Urinary bladder (tissue), 4 donors: ENCODE results near the gene C1QTNF9. TPM values are rescaled to one million over a fixed set of nuclear protein-coding genes. Genes with fewer than 3 reads are reported as not detected.

Experiments used
- DNase-seq: peaks from one replicate; pipeline ENCODE4 v3.0.0-alpha.2; 2015; ENCODE audit errors: extremely low spot score
- H3K27ac ChIP-seq: one replicate; pipeline ENCODE4 v1.5.1; 2013; ENCODE audit warnings: low read depth, mild to moderate bottlenecking, moderate library complexity
- H3K36me3 ChIP-seq: one replicate; pipeline ENCODE4 v1.6.1; 2013; ENCODE audit warnings: mild to moderate bottlenecking, moderate library complexity; ENCODE audit not compliant: insufficient read depth
- H3K4me1 ChIP-seq: one replicate; pipeline ENCODE4 v1.6.1; 2013; ENCODE audit warnings: mild to moderate bottlenecking, moderate library complexity; ENCODE audit not compliant: insufficient read depth
- H3K4me3 ChIP-seq: one replicate; pipeline ENCODE4 v1.5.1; 2013; ENCODE audit warnings: low read depth, low read length
- WGBS: extraction: QIAGEN DNeasy Blood & Tissue Kit; methylation state at CpG from one replicate; pipeline ENCODE4 v1.1.7; 2013; 5-methylcytosine and 5-hydroxymethylcytosine counted together
- polyA plus RNA-seq: library from polyadenylated mRNA; stranded (reverse); fragments of 200-250 nt; gene quantifications from one replicate; pipeline ENCODE4 v1.2.3, GENCODE V29; 2013
- total RNA-seq: library from RNA; depleted of rRNA; stranded (reverse); fragments of >200 nt; gene quantifications from one replicate; pipeline ENCODE4 v1.2.3, GENCODE V29; 2014
- donor health status: healthy with polysubstance abuse.
- donor health status: healthy.

Gene C1QTNF9
- total and polyA plus RNA-seq, 2 donors, result 0.76 to 1.3 TPM

DNA sequence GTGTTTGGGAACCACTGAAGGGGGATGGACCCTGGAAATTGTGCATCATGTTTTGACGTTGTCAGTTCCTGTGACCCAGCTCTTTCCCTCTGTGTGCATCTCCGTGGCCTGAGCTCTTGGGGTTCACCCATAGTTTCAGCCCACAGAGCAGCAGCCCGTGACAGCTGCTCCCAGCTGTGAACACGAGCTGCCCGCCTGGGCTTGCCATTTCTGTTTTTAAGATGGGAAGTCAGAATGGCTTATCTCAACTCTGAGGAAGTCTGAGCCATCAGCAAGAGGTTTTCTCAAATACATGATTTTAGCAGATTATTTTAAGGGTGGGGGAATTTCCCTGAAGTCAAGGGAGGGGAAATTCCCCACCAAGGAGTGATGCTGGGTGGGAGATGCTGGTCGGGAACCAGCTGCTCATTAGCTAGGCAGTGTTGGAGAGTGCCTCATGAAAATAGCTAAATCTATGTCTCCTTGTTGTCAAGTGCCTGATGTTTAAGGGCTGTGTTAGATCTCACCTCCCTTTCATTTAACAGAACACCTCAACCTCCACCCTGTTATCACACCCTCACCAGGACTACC, 34.8 kb upstream of the C1QTNF9 start:
- Histone ChIP-seq H3K27ac (no peak overlapping the region), H3K4me3 (no peak overlapping the region), H3K4me1 (no peaks in the 10 kb centered on the region), H3K36me3 (no peaks in the 10 kb centered on the region)
- 53% methylated on average over 6 of the region's 6 CpGs for WGBS
- DNase-seq, result no peak

DNA sequence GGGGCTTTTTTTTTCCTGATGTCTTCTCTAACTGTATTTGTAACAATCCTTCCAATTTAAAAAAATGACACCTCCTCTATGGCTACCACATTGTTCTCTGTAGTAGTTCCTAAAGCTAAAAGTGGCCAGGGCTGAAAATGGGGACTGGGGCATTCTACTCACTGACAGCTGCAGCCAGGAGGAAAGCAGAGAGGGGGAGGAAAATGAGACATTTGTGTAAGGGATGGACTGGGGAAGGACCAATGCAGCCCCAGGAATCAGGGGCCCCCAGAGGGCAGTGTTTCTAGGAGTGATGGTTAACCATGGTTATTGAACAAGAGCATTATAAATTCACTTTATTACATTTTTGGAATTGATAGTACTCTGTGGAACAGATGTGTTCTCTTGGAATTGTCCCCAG, 34.3 kb upstream of the C1QTNF9 start:
- no peak for DNase-seq
- no peak overlapping the region for H3K27ac ChIP-seq
- H3K36me3 ChIP-seq, result no peaks in the 10 kb centered on the region
- no peaks in the 10 kb centered on the region for H3K4me1 ChIP-seq
- H3K4me3 ChIP-seq, result no peak overlapping the region

DNA sequence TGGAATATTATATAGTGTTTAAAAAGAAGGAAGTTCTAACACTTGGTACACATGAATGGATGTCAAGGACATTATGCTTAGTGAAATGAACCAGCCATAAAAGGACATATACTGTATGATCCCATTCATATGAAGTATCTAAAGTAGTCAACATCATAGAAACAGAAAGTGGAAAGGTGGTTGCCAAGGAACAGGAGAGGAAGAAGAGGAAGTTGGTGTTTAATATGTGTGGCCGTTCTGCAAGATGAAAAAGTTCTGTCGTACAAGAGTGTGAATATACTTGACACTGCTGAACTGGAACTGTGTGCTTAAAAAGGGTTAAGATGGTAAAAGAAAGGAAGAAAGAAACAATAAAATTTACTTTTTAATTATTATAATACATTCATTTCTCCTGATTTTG, 33.1 kb upstream of the C1QTNF9 start:
- no peaks in the 10 kb centered on the region for H3K36me3 ChIP-seq
- H3K4me1 ChIP-seq, result no peaks in the 10 kb centered on the region
- WGBS, result 84% methylated on average over 2 of the region's 2 CpGs
- H3K4me3 ChIP-seq, result no peak overlapping the region
- DNase-seq, result no peak
- no peak overlapping the region for H3K27ac ChIP-seq

DNA sequence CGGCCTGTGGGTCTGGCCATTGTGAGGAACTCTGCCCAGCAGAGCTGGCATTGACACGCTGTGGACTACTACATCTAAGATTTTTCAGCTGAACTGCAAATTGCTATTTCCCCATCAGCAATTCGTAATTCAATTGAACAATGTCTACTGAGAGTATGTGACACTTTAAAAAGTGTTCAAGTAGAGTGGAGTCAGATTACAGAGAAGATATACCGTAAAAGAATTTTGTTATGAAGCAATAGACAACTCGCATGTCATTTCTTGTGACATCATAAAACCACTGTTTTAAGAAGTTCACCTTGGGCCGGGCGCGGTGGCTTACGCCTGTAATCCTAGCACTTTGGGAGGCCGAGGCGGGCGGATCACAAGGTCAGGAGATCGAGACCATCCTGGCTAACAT, 32.5 kb upstream of the C1QTNF9 start:
- no peak for DNase-seq
- 96% methylated on average over 13 of the region's 13 CpGs for WGBS
- Histone ChIP-seq H3K4me1 (no peaks in the 10 kb centered on the region), H3K4me3 (no peak overlapping the region), H3K27ac (no peak overlapping the region), H3K36me3 (no peaks in the 10 kb centered on the region)

DNA sequence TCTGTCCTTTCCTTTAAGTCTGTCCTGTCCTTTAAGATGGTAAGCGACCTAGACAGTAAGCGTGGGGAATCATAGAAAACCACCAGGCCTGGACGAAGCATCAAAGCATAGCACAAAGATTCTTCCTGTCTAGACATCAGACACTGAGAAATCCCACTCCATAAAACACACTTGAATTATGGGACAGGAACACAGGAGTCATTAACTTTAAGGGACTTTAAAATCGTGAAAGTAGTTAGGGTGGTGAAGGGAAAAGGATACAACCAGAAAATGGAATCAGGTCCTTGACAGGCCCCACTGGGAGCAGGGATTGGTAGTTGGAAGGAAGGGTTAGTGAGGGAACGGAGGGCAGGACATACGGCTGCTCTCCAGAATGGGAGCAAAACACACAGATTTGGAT, 31.6 kb upstream of the C1QTNF9 start:
- WGBS, result 83% methylated on average over 6 of the region's 6 CpGs

DNA sequence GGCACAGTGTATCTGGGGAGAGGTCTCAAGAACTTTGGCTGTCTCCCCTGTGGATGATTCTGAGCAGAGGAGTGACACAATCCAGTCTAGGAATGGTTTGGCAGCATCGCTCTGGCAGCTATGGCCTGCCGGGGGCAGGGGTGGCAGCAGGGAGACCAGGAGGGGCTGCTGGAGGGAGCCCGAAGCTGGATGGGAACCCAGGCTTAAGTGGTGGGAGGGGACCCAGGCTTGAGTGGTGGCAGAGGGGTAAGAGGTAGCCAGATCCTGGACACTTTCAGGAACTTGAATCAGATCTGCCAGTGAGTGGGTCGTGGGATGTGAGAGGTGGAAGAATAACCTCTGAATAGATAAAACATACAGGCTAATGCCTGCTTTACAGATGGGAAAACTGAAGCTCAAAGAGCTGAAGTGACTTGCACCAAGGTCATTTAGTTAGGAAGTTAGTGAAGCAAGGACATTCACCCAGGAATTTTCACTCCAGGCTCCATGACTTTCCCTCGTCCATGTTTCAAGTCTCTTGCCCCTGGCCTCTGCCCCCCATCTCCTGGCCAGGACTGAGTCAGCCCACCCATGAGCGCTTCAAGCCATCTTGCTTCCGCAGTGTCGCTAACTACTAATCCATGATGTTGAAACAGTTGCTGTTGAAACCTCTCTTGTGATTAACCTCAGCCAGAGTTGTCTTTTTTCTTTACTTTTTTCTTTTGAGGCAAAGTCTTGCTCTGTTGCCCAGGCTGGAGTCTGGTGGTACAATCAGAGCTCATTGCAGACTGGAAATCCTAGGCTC, 29.9 kb upstream of the C1QTNF9 start:
- H3K36me3 ChIP-seq, result no peaks in the 10 kb centered on the region
- H3K4me3 ChIP-seq, result no peak overlapping the region
- no peak overlapping the region for H3K27ac ChIP-seq
- WGBS, result 95% methylated on average over 8 of the region's 8 CpGs
- no peak for DNase-seq
- H3K4me1 ChIP-seq, result no peaks in the 10 kb centered on the region

More for the DNA sequence above, 31.6 kb upstream of the C1QTNF9 start:
- Histone ChIP-seq H3K27ac (no peak overlapping the region), H3K36me3 (no peaks in the 10 kb centered on the region), H3K4me1 (no peaks in the 10 kb centered on the region), H3K4me3 (no peak overlapping the region)
- DNase-seq, result no peak

DNA sequence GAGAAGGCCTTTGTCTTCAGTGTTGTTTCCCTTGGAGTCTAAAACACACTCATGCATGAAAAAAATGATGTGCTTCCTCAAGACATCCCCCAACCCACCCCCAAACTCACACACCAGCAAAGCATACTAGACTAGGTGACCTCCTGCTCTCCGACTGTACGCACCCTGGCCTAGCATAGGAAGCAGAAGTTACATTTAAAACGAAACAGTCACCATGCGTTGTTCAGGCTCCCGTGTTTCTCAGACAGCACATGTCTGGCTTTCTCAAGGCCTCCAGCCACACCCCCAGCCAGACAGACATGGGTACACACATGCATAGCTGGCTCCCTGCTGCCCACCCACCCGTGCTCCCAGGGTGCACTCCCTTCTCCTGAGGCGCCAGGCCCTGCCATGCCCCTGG, 28.7 kb upstream of the C1QTNF9 start:
- WGBS, result 82% methylated on average over 7 of the region's 7 CpGs
- no peak for DNase-seq
- Histone ChIP-seq H3K4me1 (no peaks in the 10 kb centered on the region), H3K36me3 (no peaks in the 10 kb centered on the region), H3K4me3 (no peak overlapping the region), H3K27ac (no peak overlapping the region)

DNA sequence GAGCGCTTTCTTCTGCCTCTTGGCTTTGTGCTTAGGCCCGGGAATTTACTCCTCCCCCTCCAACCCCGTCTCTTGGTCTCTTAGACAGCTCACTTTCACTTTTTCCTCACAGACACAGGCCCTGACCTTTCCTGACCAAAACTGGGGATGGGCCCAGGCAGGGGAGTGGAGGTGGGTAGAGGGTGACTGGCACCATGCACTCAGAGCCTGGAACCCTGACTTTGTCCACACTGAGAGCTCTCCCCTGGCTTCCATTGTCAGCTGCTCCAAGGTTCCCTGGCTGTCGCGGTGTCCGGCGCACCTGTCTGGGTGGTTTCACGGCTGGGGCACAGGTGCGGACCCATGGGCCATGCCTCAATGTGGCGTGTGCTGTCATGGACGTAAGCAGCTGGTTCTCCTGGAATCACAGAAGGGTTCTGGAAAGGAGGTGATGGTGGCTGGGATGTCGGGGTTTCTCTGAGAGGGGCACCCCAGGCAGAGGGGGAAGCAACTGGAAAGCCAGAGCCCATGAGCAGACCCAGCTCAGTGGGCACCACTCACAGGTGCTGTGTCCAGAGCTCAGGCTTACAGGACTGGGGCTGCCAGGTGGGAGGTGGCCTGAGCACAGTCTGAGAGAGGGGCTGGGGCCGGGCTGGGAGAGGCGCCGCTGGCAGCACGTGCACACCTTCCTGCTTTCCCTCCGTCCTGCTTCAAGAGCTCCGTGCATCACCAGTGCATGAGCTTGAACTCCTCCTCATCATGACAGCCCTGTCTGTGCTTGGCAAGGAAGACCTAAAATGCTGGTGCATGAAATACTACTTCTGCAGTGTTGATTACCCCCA, 28.0 kb upstream of the C1QTNF9 start:
- 88% methylated on average over 18 of the region's 18 CpGs for WGBS
- no peak for DNase-seq
- no peaks in the 10 kb centered on the region for H3K4me1 ChIP-seq
- H3K4me3 ChIP-seq, result no peak overlapping the region
- no peak overlapping the region for H3K27ac ChIP-seq
- no peaks in the 10 kb centered on the region for H3K36me3 ChIP-seq

DNA sequence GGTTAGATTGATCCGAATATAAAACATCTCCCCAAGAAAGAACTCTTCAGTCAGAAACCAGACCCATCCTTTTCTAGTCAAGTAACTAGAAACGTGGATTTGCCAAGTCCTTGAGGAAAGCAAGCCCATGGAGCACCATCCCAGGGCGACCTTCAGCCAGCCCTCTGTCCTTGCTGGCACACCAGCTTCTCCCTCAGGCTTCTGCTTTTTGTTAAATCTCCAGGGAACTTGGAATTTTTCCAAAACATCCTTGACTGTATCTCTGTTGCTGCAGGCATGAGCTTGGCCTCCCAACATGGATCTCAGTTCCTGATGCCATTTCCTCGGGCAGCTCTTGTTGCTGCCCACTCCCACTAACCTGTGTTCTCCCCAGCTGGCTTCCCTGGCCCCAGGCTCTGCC, 27.1 kb upstream of the C1QTNF9 start:
- peaks cover 3% of the 10 kb centered on the region for H3K36me3 ChIP-seq
- H3K4me1 ChIP-seq, result no peaks in the 10 kb centered on the region
- DNase-seq, result no peak
- H3K4me3 ChIP-seq, result no peak overlapping the region
- no peak overlapping the region for H3K27ac ChIP-seq
- 70% methylated on average over 4 of the region's 4 CpGs for WGBS

DNA sequence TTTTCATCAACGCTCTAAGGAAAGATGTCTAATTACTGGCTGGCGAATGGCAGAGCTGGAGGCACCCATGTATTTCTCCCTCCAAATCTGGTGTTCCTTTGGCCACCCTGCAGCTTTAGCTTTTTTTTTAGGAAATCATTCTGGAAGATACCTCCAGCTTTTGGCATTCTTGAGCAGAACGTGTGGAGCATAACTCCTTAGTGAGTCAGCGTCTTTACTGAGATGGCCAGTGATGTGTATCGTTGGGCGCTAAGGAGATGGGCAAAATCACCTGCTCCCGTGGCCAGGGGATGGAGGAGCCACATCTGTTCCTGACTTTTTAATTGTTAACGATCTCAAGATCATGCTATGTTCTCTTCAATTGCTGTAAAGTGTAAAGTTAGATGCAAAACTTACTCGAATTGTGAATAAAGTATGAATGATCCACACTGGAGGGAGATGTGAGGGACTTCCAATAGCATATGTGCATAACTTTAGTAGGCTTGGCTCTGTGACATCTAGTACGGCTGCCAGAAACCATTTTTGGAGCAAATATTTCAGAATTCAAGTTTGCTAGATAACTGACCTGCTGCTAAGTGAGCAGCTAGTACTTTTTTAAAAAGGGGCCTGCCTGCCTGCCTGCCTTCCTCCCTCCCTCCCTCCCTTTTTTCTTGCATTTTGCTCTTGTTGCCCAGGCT, 24.4 kb upstream of the C1QTNF9 start:
- no peak overlapping the region for H3K27ac ChIP-seq
- DNase-seq, result no peak
- 83% methylated on average over 10 of the region's 10 CpGs for WGBS
- H3K4me3 ChIP-seq, result no peak overlapping the region
- no peaks in the 10 kb centered on the region for H3K4me1 ChIP-seq
- H3K36me3 ChIP-seq, result peaks cover 3% of the 10 kb centered on the region

DNA sequence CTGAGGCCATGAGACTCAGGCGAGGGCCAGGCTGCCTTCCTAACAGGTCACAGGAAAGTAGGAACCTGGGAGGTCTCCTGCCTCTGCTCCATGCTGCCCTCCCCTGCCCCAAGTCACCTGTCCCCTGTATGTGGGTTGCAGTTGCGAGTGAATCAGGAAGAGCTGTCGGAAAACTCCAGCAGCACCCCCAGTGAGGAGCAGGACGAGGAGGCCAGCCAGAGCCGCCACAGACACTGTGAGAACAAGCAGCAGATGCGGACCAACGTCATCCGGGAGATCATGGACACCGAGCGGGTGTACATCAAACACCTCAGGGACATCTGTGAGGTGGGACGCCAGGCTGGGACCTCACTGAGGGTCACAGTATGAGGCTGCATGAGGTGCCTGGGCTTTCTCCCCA, 22.8 kb upstream of the C1QTNF9 start:
- no peak overlapping the region for H3K27ac ChIP-seq
- H3K4me3 ChIP-seq, result no peak overlapping the region
- no peak for DNase-seq
- H3K4me1 ChIP-seq, result no peaks in the 10 kb centered on the region
- 95% methylated on average over 11 of the region's 11 CpGs for WGBS
- peaks cover 3% of the 10 kb centered on the region for H3K36me3 ChIP-seq

DNA sequence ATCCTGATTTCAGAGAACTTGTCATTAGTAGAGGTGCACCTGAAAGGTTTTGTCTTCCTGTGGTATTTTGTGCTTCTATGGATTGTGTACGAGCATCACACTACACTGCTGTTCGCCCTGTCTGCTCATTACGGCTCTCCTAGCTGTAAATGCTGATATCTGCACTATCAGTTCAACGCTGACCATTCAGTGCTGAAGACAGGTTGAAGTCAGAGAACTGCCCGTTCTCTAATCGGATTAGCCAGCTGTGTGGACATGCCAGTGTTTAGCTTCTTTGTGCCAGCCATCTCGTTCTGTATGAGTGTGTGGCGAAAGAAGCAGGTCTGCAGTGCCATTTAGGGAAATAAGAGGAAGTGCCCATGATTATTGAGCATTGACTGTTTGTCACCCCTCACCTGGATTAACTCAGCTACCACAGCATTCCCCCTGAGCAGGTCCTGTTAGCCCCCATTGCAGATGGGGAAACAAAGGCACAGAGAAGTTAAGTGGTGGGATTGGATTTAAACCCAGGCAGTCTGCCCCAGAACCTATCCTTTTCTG, 21.6 kb upstream of the C1QTNF9 start:
- H3K36me3 ChIP-seq, result peaks cover 3% of the 10 kb centered on the region
- DNase-seq, result no peak
- 88% methylated on average over 8 of the region's 8 CpGs for WGBS
- no peak overlapping the region for H3K4me3 ChIP-seq
- no peak overlapping the region for H3K27ac ChIP-seq
- no peaks in the 10 kb centered on the region for H3K4me1 ChIP-seq

DNA sequence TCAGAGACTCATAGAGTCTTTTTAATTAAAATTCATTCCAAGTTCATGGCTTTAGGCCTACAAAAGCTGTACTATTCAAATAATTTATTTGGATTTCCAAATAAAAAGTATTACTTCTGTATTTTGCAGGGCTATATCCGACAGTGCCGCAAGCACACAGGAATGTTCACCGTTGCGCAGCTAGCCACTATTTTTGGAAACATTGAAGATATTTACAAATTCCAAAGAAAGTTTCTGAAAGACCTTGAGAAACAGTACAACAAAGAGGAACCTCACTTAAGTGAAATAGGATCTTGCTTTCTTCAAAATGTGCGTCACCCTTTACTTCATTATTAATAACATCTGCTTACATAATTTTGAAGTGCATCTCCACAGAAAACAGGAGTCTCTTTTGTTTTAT, 20.5 kb upstream of the C1QTNF9 start:
- H3K4me3 ChIP-seq, result no peak overlapping the region
- DNase-seq, result no peak
- H3K36me3 ChIP-seq, result peaks cover 3% of the 10 kb centered on the region
- H3K27ac ChIP-seq, result no peak overlapping the region
- H3K4me1 ChIP-seq, result no peaks in the 10 kb centered on the region
- WGBS, result 75% methylated on average over 5 of the region's 5 CpGs
